ENCODE data around the gene ZNF740.
"Not testable (repeated sequence)": the region's sequence is repeated elsewhere in the genome, so short reads cannot be mapped to it uniquely, and the experiment has no call there.

The ZNF740 gene, protein sequence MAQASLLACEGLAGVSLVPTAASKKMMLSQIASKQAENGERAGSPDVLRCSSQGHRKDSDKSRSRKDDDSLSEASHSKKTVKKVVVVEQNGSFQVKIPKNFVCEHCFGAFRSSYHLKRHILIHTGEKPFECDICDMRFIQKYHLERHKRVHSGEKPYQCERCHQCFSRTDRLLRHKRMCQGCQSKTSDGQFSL

GRCh38 chr12:53180220-53180930, at the start of gene ZNF740, which contains the start of gene CSAD:
Gene ZNF740 (plus strand): TSS chr12:53180722. CDS start chr12:53181984, 1,262 bp downstream.
Gene CSAD (minus strand): TSS chr12:53180925. CDS start chr12:53173470, 7,455 bp downstream.
- peak; percentile 97 for DNase-seq (ENCODE audit: low read depth)

DNA sequence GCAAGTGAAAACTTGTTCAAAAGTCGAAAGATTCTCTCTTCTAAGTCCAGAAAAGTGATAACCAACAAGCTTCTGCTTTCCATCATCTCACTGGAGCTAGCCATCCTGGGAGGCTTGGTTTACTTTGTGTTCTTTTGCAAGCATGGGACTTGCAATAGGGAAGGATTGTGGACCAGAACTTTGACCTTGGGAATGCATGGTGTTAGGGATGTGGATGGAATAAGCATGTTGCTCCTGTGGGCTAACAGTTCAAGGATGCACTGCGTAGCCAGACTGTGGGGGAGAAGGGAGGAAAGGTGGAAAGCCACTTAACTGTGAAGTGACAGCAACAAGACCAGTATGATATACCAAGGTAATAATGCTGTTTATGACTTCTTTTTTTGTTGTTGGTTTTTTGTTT, 48.7 kb upstream of the ZNF740 start:
- no peak for DNase-seq (ENCODE audit: low read depth)

DNA sequence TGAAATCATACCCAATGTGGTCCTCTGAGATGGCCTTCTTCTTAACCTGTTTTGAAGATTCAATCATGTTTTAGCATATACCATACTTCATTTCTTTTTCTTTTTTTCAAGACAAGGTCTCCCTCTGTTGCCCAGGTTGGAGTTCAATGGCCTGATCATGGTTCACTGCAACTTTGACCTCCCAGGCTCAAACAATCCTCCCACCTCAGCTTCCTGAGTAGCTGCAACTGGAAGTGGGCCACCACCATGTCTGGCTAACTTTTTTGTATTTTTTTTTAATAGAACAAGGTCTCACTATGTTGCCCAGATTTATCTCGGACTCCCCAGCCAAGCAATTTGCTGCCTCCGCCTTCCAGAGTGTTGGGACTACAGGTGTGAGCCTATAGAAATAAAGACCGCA, 46.8 kb upstream of the ZNF740 start:
- DNase-seq (ENCODE audit: low read depth), result no peak

DNA sequence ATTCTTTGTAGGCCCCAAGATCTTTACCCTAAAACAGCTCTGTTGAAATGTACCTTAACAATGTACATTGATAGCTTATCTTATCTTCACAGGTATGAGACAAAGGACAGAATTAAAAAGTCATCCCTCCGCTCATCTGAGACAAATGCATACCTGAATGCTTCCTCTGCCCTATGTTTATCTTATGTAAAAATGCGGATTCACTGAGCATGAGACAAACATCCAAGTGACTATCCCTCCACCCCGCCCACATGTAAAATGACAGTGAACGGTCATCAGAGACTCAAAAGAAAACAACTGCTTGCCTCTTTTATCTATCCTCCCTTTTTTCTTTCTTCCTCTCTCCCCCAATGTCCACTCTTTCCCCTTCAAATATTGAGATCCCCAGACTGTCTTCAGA, 37.2 kb upstream of the ZNF740 start:
- no peak for DNase-seq (ENCODE audit: low read depth)

DNA sequence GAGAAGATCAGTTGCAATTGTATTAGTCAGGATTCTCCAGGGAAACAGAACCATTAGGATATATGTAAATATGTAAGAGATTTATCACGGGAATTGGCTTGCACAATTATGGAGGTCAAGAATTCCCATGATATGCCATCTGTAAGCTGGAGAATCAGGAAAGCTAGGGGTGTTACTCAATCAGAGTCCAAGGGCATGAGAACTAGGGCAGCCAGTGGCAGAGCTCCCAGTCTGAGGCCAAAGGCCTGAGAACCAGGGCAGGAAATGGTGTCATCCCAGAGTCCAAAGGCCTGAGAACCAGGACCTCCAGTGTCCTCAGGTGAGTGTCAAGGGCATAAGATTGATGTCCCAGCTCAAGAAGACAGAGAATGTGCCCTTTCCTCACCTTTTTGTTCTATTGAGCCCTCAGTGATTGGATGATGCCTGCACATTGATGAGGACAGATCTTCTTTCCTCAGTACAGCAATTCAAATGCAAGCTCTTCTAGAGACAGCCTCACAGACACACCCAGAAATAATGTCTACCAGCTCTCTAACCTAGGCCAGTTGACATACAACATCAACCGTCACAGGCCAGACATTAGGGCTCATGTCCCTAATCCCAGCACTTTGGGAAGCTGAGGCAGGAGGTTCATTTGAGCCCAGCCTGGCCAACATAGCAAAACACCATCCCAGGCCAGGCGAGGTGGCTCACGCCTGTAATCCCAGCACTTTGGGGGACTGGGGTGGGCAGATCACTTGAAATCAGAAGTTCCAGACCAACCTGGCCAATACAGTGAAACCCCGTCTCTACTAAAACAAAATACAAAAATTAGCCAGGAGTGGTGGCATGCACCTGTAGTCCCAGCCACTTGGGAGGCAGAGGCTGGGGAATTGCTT, 34.9 kb upstream of the ZNF740 start:
- no peak for DNase-seq (ENCODE audit: low read depth)

- DNase-seq (ENCODE audit: low read depth), result no peak
Observed at GRCh38 chr12:53147181-53147580, 33.3 kb upstream of the ZNF740 start.

DNA sequence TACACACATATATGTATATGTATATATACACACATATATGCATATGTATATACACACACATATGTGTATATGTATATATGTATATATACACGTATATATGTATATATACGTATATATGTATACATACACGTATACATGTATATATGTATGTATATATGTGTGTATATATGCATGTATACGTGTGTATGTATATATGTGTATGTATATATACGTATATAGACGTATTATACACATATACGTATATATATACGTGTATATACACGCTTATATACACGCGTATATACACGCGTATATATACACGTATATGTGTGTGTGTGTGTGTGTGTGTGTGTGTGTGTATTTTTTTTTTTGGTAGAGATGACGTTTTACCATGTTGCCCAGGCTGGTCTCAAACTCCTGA, 32.9 kb upstream of the ZNF740 start:
- DNase-seq (ENCODE audit: low read depth), result no peak

GRCh38 chr12:53151039-53151438, 29.5 kb upstream of the ZNF740 start:
- DNase-seq (ENCODE audit: low read depth), result no peak

DNA sequence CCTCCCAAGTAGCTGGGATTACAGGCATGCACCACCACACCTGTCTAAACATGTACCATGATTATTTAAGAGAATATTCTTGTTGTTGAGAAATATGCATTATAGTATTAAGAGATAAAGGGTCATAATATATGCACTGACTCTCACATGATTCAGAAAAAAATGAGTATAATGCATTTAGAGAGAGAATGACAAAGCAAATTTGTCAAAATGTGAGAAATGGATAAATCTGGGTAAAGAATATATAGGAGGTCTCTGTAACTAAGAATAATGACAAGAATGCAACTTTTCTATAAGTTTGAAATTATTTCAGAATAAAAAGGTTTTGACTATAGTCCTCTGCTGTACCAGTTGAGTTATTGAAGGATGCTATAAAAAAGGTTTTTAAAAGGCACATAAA, 28.1 kb upstream of the ZNF740 start:
- DNase-seq (ENCODE audit: low read depth), result no peak

- DNase-seq (ENCODE audit: low read depth), result peak; percentile 74
Observed at GRCh38 chr12:53159195-53159839, 21.2 kb upstream of the ZNF740 start.

DNA sequence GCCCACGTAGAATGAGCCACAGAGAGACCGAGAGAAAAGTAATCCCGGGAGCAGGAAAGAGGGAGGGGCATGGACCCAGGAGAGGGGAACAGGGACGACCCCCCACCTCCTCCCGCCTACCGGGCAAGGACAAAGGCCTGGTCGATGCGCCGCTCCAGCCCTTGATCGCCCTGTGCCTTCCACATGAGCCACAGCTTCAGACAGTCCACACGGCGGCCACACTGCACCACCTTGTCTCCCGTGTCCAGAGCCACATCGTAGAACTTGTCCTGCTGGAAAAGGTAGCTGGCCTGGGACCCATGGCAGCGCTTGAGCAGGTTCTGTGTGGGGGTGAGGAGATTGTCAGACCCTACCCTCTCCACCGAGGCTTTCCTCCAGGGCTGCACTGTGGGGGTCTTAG, 20.5 kb upstream of the ZNF740 start:
- no peak for DNase-seq (ENCODE audit: low read depth)

DNA sequence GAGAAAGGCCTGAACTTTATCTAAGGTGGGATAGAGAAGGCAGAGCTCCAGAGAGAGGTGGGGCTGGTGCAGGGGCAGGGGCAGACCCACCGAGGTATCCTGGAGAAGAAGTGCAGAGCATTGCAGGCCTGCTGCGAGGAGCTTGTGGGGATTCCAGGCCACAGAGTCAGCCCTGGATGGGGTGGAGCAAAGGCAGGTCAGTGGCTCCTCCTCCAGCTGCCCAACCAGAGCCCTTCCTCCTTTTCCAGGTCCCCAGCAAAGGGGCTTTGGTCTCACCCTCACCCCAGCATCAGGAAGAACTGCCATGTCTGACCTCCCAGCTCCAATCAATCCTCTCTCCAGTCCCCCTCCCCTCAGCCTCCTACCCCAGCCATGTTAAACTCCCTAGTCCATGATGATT, 19.8 kb upstream of the ZNF740 start:
- no peak for DNase-seq (ENCODE audit: low read depth)

DNA sequence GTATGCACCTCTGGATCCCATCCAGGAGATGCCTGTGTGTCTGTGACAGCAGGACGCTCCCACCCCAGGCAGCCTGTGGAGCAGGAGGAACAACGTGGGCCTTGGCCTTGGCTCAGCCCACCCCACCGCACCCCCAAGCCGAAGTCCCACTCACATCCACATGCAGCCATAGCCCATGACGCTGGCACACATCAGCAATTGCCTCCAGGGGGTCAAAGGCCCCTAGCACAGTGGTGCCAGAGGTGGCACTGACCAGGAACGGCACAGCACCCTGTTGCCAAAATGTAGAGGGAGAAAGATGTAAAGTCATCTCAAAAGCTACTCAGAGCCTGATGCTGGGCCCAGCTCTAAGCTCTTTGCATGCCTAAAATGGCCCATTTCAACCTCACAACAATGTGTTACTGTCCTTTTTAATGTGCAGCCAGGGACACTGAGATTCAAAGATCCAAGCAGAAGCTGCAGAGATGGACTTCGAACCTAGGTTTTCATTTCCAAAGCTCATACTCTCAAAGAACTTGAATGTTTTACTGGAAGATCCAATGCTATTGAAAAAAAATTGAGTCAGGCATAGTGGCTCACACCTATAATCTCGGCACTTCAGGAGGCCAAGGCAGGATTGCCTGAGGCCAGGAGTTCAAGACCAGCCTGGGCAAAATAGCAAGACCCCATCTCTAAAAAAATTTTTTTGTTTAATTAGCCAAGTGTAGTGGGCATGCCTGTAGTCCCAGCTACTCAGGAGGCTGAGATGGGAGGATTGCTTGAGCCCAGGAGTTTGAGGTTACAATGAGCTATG, 19.2 kb upstream of the ZNF740 start:
- no peak for DNase-seq (ENCODE audit: low read depth)

GRCh38 chr12:53163008-53163407, 17.5 kb upstream of the ZNF740 start:
- DNase-seq (ENCODE audit: low read depth), result not testable (repeated sequence)

DNA sequence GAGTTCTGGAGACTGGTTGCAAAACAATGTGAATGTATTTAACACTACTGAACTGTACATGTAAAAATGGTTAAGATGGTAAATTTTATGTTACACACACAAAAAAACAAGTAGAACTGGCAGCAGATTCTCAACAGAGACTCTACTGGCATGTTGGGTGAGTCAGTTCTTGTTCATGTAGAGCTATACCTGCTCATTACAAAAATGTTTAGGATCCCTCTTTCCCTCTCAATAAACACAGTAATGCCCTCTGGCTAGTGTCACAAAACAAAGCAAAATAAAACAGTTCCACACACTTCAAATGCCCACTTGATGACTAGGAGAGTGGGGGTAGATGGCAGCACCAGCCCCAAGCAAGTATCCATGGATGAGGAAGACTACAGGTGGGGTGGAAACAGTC, 13.7 kb upstream of the ZNF740 start:
- no peak for DNase-seq (ENCODE audit: low read depth)

DNA sequence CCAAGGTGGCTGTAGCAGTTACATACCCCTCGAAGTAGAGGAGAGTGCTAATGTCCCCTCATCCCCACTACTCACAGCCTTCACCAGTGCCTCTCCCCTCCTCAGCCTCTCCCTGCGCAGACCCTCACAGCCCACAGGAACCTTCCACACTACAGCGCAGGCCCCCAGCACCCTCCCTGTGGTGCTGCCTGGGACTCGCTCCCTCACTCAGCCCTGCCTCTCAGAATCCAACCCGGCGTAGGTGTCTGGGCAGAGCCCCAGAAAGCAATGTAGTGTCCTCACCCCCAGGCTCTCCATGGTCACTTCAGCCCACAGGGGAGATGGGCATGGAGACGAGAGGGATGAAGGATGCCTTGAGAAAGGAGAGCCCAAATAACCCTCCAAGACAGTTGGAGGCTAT, 10.9 kb upstream of the ZNF740 start:
- DNase-seq (ENCODE audit: low read depth), result no peak

- DNase-seq (ENCODE audit: low read depth), result no peak
Observed at GRCh38 chr12:53170215-53170614, 10.3 kb upstream of the ZNF740 start.

DNA sequence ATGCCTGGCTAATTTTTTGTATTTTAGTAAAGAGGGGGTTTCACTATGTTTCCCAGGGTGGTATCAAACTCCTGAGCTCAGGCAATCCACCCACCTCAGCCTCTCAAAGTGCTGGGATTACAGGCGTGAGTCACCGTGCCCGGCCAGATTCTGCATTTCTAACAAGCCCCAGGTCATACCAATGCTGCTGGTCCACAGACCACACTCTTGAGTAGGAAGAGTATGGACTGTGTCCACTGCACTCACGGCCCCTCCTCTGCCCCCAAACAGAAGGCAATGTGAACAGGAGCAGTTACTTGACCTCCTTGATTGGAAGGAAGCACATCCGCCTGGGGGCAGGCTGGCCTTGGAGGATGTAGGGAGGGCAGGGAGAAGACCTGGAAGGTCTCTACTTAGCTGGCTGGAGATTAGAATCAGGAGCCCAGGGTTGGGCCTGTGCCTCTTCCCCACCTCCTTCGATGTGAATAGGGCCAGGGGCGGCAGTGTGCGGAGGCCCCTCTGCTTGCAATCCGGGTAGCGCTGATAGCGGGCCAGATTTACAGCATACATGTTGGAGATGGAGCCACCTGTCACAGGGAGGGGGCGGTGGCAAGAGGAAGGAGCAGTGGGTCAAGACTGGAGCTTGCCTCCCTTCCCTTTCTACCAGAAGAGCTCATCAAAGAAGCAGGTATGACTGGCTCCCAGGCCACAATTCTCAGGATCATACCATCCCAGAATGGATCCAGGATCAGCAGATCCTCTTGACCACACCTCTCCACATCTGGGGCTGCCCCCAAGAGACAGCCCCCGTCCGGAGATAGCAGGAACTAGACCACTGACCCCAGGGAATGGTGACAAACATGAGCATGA, 9.4 kb upstream of the ZNF740 start:
- no peak for DNase-seq (ENCODE audit: low read depth)

- no peak for DNase-seq (ENCODE audit: low read depth)
Observed at GRCh38 chr12:53171725-53172329, 8.7 kb upstream of the ZNF740 start.

DNA sequence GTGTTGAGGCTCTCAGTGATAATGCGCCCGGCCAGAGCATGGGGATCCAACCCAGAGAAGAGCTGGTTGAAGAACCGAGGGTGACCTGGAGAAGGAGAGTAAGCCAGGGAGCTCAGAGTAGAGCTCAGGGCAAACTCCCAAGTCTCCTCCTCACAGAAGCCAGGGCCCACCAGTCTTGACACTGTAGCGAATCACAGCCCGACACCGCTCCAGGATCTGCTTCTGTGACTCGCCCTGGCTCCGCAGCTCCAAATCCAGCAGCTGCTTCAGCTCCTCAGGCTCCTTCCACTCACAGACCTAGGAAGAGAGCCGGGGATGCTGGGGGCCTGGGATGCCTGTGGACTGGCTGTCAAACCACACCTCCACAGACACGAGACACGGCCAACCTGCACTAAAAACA, 8.2 kb upstream of the ZNF740 start:
- DNase-seq (ENCODE audit: low read depth), result no peak
